IMR-90 (cell line): ENCODE results near the gene PRKN. TPM values are rescaled to one million over a fixed set of nuclear protein-coding genes. Genes with fewer than 3 reads are reported as not detected.

Experiments
- ATAC-seq: fragments of 200-7000 bp; cut with Tn5 transposase; 2 replicates; pipeline ENCODE4 v1.9.1; 2020; ENCODE audit warnings: low read depth, mild to moderate bottlenecking, moderate library complexity
- BruUV-seq: library from RNA; stranded (reverse); fragments of 400-500 nt; replicated peaks from 2 replicates; lab custom pipeline; 2021; lab: Mats Ljungman, UMichigan
- CTCF ChIA-PET: fragments of 300-600 bp; formaldehyde crosslinking; extraction: SDS; loops from one replicate; lab custom pipeline; 2021; ENCODE audit warnings: antibody characterized with exemption; lab: Yijun Ruan, JAX
- POLR2A ChIA-PET: fragments of 300-600 bp; sonication (Branson Sonifier 250); formaldehyde crosslinking; loops from one replicate; lab custom pipeline; 2022; ENCODE audit warnings: antibody characterized with exemption; ENCODE audit not compliant: unreplicated experiment; lab: Charles Lee
- DNase-seq: peaks from one replicate; pipeline ENCODE4 v3.0.0; 2013
- H2AFZ ChIP-seq: replicated peaks from 2 replicates; pipeline ENCODE3; 2013; ENCODE audit warnings: low read length, mild to moderate bottlenecking; ENCODE audit not compliant: poor library complexity
- H2AK5ac ChIP-seq: 2 replicates; pipeline ENCODE4 v1.6.1; 2013; ENCODE audit warnings: low read depth, low read length, inconsistent platforms
- H2AK9ac ChIP-seq: replicated peaks from 2 replicates; pipeline ENCODE3; 2013; ENCODE audit warnings: mild to moderate bottlenecking, low read depth, low read length, moderate library complexity; ENCODE audit not compliant: poor library complexity
- H2BK120ac ChIP-seq: 2 replicates; pipeline ENCODE4 v1.6.1; 2013; ENCODE audit warnings: low read depth, low read length, inconsistent platforms
- H2BK15ac ChIP-seq: 3 replicates; pipeline ENCODE4 v1.6.1; 2013; ENCODE audit warnings: low read depth, low read length, inconsistent platforms
- H2BK20ac ChIP-seq: 2 replicates; pipeline ENCODE4 v1.6.1; 2013; ENCODE audit warnings: low read depth, mild to moderate bottlenecking, inconsistent platforms, low read length, moderate library complexity
- H2BK5ac ChIP-seq: 2 replicates; pipeline ENCODE4 v1.6.1; 2013; ENCODE audit warnings: mild to moderate bottlenecking, low read depth, low read length, inconsistent platforms; ENCODE audit not compliant: poor library complexity, severe bottlenecking
- H3K14ac ChIP-seq: replicated peaks from 2 replicates; pipeline ENCODE4 v1.6.1; 2013; ENCODE audit warnings: low read depth, low read length, inconsistent platforms
- H3K18ac ChIP-seq: 2 replicates; pipeline ENCODE4 v1.6.1; 2013; ENCODE audit warnings: low read depth, low read length, control low read depth
- H3K23ac ChIP-seq: 2 replicates; pipeline ENCODE4 v1.6.1; 2013; ENCODE audit warnings: low read depth, low read length, inconsistent platforms
- H3K27ac ChIP-seq: 2 replicates; pipeline ENCODE4 v1.5.1; 2013; ENCODE audit warnings: mild to moderate bottlenecking, control low read depth, low read length; ENCODE audit not compliant: insufficient read depth
- H3K27me3 ChIP-seq: 2 replicates; pipeline ENCODE4 v1.6.1; 2013; ENCODE audit warnings: low read length; ENCODE audit not compliant: control insufficient read depth, insufficient read depth
- H3K36me3 ChIP-seq: 2 replicates; pipeline ENCODE4 v1.6.1; 2013; ENCODE audit warnings: low read length, mixed read lengths; ENCODE audit not compliant: control insufficient read depth, insufficient read depth
- H3K4ac ChIP-seq: 2 replicates; pipeline ENCODE4 v1.6.1; 2013; ENCODE audit warnings: low read depth, low read length, inconsistent platforms
- H3K4me1 ChIP-seq: 2 replicates; pipeline ENCODE4 v1.6.1; 2013; ENCODE audit warnings: low read length, mixed read lengths; ENCODE audit not compliant: control insufficient read depth, insufficient read depth
- H3K4me2 ChIP-seq: 2 replicates; pipeline ENCODE4 v1.6.1; 2013; ENCODE audit warnings: low read depth, mild to moderate bottlenecking, control low read depth, low read length, moderate library complexity
- H3K4me3 ChIP-seq: 2 replicates; pipeline ENCODE4 v1.5.1; 2013; ENCODE audit warnings: low read depth, mild to moderate bottlenecking, control low read depth, low read length, moderate library complexity; ENCODE audit not compliant: insufficient read depth
- H3K56ac ChIP-seq: 2 replicates; pipeline ENCODE4 v1.6.1; 2013; ENCODE audit warnings: low read length, inconsistent platforms; ENCODE audit not compliant: insufficient read depth; ENCODE audit errors: extremely low read depth
- H3K79me1 ChIP-seq, 2 experiments: 2 replicates each; pipeline ENCODE4 v1.6.1; 2013; ENCODE audit warnings: low read length in 2 of 2, inconsistent platforms in 1 of 2, low read depth in 1 of 2
- H3K9ac ChIP-seq: 2 replicates; pipeline ENCODE4 v1.6.1; 2013; ENCODE audit warnings: low read depth, low read length, control low read depth
- H3K9me1 ChIP-seq: 2 replicates; pipeline ENCODE4 v1.6.1; 2013; ENCODE audit warnings: low read length, inconsistent platforms; ENCODE audit not compliant: insufficient read depth
- H3K9me3 ChIP-seq: 2 replicates; pipeline ENCODE4 v1.6.1; 2013; ENCODE audit warnings: low read length; ENCODE audit not compliant: control insufficient read depth, insufficient read depth
- H4K20me1 ChIP-seq: 2 replicates; pipeline ENCODE4 v1.6.1; 2013; ENCODE audit warnings: low read length, inconsistent platforms; ENCODE audit not compliant: insufficient read depth
- H4K5ac ChIP-seq: 2 replicates; pipeline ENCODE4 v1.6.1; 2013; ENCODE audit warnings: mild to moderate bottlenecking, low read depth, low read length, control low read depth
- H4K8ac ChIP-seq, 2 experiments: 2 replicates each; pipeline ENCODE4 v1.6.1; 2013; ENCODE audit warnings: low read depth in 2 of 2, low read length in 2 of 2, control low read depth in 1 of 2, inconsistent platforms in 1 of 2
- H4K91ac ChIP-seq: 2 replicates; pipeline ENCODE4 v1.6.1; 2013; ENCODE audit warnings: low read depth, low read length, inconsistent platforms; ENCODE audit not compliant: insufficient read depth
- MAFK ChIP-seq: IDR thresholded peaks from 2 replicates; pipeline ENCODE4 v1.6.1; 2012; ENCODE audit warnings: low read depth, low read length, improper control_type of control experiment
- WGBS, 2 experiments: methylation state at CpG; one replicate each; pipeline versions ENCODE4 v1.1.5 to v1.1.7; 2013; ENCODE audit warnings: missing lambda C conversion rate in 2 of 2; ENCODE audit not compliant: insufficient read length in 1 of 2; ENCODE audit errors: extremely low coverage in 2 of 2; 5-methylcytosine and 5-hydroxymethylcytosine counted together
- dilution Hi-C: fragments of 300-500 bp; cut with HindIII; formaldehyde crosslinking; loops from one replicate; pipeline ENCODE4 v1.14.3; 2018; ENCODE audit warnings: low sequenced_read_pairs; ENCODE audit not compliant: unreplicated experiment
- in situ Hi-C: fragments of 300-500 bp; cut with MboI; formaldehyde crosslinking; loops from 3 replicates; pipeline ENCODE4 v1.14.3; 2019; ENCODE audit warnings: low sequenced_read_pairs, inconsistent platforms, mixed read lengths
- intact Hi-C: fragments of 100-400 bp; cut with micrococcal nuclease; formaldehyde crosslinking; loops from 2 replicates; pipeline ENCODE4 v1.10.0; 2022
- polyA plus RNA-seq, 3 experiments: library from polyadenylated mRNA; depleted of rRNA; stranded (reverse); fragments of >200 nt; gene quantifications; 2 replicates each; pipeline ENCODE4 v1.2.3, GENCODE V29; 2012; ENCODE audit warnings: low replicate concordance in 1 of 3
- total RNA-seq: library from RNA; depleted of rRNA; stranded (reverse); fragments of >200 nt; gene quantifications from 2 replicates; pipeline ENCODE4 v1.2.3, GENCODE V29; 2012

Gene PRKN
- total and polyA plus RNA-seq, 2 of the 4 experiments (the other 2 are of a cell fraction): 0.15 to 0.18 TPM

DNA sequence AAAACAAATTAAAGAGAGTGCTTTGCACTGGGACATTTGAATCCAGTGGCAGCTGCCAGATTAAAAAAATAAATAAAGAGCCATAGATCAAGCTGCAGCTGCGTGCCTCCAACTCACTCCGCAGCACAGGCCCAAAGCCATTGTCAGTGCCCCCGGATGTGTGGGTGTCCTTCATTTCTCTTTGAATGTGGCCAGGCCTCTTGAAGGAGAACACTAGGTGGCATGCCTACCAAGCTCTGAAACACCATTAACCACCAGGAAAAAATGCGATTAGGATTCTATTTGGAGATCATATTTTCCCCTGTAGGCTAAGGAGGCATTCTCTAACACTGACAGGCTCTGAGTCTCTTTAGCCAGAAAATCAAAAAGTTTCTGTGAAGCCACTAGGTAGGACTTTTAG, 549.8 kb downstream of the PRKN start:
- Histone ChIP-seq H3K4me1 (no peaks in the 10 kb centered on the region), H3K14ac (no peak overlapping the region), H3K18ac (no peak overlapping the region), H3K36me3 (no peaks in the 10 kb centered on the region), H4K8ac (no peak overlapping the region), H3K27ac (no peak overlapping the region), H2BK15ac (no peak overlapping the region), H3K9me3 (peaks cover 22% of the 10 kb centered on the region), H4K5ac (no peak overlapping the region), H2BK20ac (no peak overlapping the region), H2AFZ (no peak overlapping the region), H2BK120ac (no peak overlapping the region), H3K4ac (no peak overlapping the region), H3K9ac (no peak overlapping the region), H2BK5ac (no peak overlapping the region), H2AK5ac (no peak overlapping the region), H4K91ac (no peak overlapping the region), H3K27me3 (no peaks in the 10 kb centered on the region), H2AK9ac (no peak overlapping the region), H3K23ac (no peak overlapping the region), H3K4me2 (no peak overlapping the region), H3K9me1 (no peaks in the 10 kb centered on the region), H3K56ac (no peak overlapping the region), H4K20me1 (no peaks in the 10 kb centered on the region), H3K4me3 (no peak overlapping the region), H3K79me1 (no peaks in the 10 kb centered on the region)
- no CpG with 5 or more reads among the region's 4 CpGs for WGBS, 2 experiments
- no peak for TF ChIP-seq MAFK
- no peak for ATAC-seq
- dilution Hi-C loops: no loop called here
- DNase-seq: no peak
- CTCF ChIA-PET: no interaction called here
- intact Hi-C loops: no loop called here
- in situ Hi-C loops: no loop called here
- no TSS peak for BruUV-seq
- POLR2A ChIA-PET: no interaction called here
